Neural progenitor cell (in vitro differentiated cells): ENCODE results near the gene TPM1.

Experiments
- EZH2 ChIP-seq: fragments of 200-600 bp; sonication (generic); IDR thresholded peaks from 2 replicates; pipeline ENCODE4 v1.6.1; 2017; ENCODE audit warnings: antibody characterized with exemption, mild to moderate bottlenecking, moderate library complexity
- TF ChIP-seq, protein P1 (sequence below): fragments of 200-600 bp; sonication (generic); IDR thresholded peaks from 2 replicates; pipeline ENCODE4 v1.5.1; 2017; ENCODE audit warnings: antibody characterized with exemption, mild to moderate bottlenecking

DNA sequence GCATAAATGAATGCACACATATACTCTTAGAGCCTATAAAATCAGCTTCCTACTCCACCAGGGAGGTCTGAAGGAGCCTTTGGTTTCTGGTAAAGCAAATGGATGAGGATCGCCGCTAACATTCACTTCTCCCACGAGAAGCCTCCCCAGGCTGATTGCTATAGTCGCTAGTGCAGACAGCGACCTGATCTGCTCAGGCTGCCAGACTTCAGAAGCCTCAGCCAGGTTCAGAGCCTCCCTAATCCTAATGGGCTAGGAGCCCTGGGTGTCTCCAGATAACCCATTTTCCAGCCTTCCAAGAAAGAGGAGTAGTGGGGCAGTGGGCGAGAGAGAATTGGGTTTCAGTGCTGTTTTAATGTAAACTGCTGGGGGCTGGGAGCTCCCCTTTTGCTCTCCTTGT lies 35.4 kb downstream of the TPM1 start:
- TF ChIP-seq EZH2: no peak
- TF ChIP-seq, protein P1, sequence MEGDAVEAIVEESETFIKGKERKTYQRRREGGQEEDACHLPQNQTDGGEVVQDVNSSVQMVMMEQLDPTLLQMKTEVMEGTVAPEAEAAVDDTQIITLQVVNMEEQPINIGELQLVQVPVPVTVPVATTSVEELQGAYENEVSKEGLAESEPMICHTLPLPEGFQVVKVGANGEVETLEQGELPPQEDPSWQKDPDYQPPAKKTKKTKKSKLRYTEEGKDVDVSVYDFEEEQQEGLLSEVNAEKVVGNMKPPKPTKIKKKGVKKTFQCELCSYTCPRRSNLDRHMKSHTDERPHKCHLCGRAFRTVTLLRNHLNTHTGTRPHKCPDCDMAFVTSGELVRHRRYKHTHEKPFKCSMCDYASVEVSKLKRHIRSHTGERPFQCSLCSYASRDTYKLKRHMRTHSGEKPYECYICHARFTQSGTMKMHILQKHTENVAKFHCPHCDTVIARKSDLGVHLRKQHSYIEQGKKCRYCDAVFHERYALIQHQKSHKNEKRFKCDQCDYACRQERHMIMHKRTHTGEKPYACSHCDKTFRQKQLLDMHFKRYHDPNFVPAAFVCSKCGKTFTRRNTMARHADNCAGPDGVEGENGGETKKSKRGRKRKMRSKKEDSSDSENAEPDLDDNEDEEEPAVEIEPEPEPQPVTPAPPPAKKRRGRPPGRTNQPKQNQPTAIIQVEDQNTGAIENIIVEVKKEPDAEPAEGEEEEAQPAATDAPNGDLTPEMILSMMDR: no peak
